Mammary epithelial cell (primary cell): ENCODE data around the gene SPEM3.

Experiments
- EZH2 ChIP-seq: IDR thresholded peaks from 2 replicates; pipeline ENCODE4 v1.6.1; 2012; ENCODE audit warnings: low read length, inconsistent platforms, borderline replicate concordance
- TF ChIP-seq, protein P1 (sequence below), 2 donors: IDR thresholded peaks in 1 of 2; conservative IDR thresholded peaks in 1 of 2; 2 replicates each; pipeline ENCODE4 v1.5.1; 2011 to 2012; ENCODE audit warnings: inconsistent platforms in 2 of 2, low read length in 2 of 2, mild to moderate bottlenecking in 2 of 2, control low read depth in 1 of 2, low read depth in 1 of 2; ENCODE audit not compliant: insufficient read depth in 1 of 2; ENCODE audit errors: extremely low read depth in 1 of 2

DNA sequence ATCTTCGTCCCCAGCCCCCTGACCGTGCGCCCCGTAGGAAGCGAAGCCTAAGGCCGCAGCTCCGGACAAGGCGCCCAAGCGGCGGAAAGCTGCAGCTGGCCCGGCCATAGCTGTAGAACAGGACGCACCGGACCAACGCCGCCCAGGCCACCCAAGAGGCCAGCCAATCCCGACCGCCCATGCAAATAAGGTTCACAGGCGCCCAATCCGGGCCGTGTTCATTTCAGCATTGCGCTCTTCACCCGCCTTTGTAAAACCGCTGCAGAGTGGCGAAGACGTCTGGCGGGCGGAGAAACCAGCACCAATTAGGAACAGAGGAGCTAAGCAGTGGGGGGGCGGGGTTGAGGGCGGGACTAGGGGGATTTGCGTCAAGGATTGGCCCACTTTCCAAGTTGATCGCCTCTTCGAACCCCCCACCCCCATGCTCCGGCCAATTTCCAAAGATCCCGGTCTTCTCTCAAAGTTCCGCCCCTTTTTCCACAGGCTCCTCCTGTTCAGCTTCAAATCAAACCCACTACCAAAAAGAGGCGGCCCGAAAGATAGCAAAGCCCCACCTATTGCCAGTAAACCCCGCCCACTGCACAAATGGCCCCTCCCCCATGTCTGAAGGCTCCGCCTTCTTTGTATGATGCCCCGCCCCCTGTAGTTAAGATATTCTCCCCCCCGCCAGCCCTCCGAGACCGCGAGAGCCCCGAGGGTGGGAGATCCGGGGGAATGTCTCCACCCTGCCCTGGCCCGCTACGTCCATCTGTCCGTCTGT, 24.5 kb upstream of the SPEM3 start, which contains the start of gene TMEM256:
- TF ChIP-seq, protein P1, sequence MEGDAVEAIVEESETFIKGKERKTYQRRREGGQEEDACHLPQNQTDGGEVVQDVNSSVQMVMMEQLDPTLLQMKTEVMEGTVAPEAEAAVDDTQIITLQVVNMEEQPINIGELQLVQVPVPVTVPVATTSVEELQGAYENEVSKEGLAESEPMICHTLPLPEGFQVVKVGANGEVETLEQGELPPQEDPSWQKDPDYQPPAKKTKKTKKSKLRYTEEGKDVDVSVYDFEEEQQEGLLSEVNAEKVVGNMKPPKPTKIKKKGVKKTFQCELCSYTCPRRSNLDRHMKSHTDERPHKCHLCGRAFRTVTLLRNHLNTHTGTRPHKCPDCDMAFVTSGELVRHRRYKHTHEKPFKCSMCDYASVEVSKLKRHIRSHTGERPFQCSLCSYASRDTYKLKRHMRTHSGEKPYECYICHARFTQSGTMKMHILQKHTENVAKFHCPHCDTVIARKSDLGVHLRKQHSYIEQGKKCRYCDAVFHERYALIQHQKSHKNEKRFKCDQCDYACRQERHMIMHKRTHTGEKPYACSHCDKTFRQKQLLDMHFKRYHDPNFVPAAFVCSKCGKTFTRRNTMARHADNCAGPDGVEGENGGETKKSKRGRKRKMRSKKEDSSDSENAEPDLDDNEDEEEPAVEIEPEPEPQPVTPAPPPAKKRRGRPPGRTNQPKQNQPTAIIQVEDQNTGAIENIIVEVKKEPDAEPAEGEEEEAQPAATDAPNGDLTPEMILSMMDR (conservative IDR thresholded peaks at IDR 0.05 in 1 of 2, IDR thresholded peaks at IDR 0.05 in 1 of 2; ENCODE audit: extremely low read depth in 1 of 2, insufficient read depth in 1 of 2, low read depth in 1 of 2, low read length in 2 of 2), result no peak
- TF ChIP-seq EZH2, result no peak
